A549 (cell line): ENCODE measurements around the gene CAMKV. TPM values are rescaled to one million over a fixed set of nuclear protein-coding genes. Genes with fewer than 3 reads are reported as not detected.

ENCODE experiments used
- ATAC-seq, 2 experiments: fragments of 200-7000 bp in 1 of 2; fragments of >200 bp in 1 of 2; cut with Nextera tagmentation in 1 of 2; cut with Tn5 transposase in 1 of 2; 3 replicates each; pipeline versions ENCODE4 v1.8.0 to v1.9.1; 2018 to 2020; ENCODE audit warnings: mild to moderate bottlenecking in 1 of 2, moderate library complexity in 1 of 2
- CTCF ChIA-PET: fragments of 300-600 bp; sonication (Branson Sonifier 250); formaldehyde crosslinking; extraction: SDS; loops from one replicate; lab custom pipeline; 2021; ENCODE audit warnings: antibody characterized with exemption, inconsistent platforms; lab: Yijun Ruan, JAX
- POLR2A ChIA-PET: fragments of 350-600 bp; formaldehyde crosslinking; extraction: SDS; loops from one replicate; lab custom pipeline; 2021; ENCODE audit warnings: antibody characterized with exemption, inconsistent platforms; lab: Yijun Ruan, JAX
- DNase-seq, 2 experiments: peaks; one replicate each; pipeline versions ENCODE4 v3.0.0 to v3.0.0-alpha.2; 2011 to 2016; ENCODE audit warnings: low read depth in 1 of 2, low spot score in 1 of 2
- FAIRE-seq: peaks from 2 replicates; lab custom pipeline; 2011; peaks lifted over from hg19 to GRCh38; lab: Jason Lieb, UNC
- H3K27ac ChIP-seq, 2 experiments: fragments of >200 bp; sonication (Bioruptor Twin); formaldehyde crosslinking; 3 replicates each; pipeline ENCODE4 v1.5.1; 2016 to 2017
- H3K4me1 ChIP-seq: fragments of >200 bp; sonication (Bioruptor Twin); formaldehyde crosslinking; 3 replicates; pipeline ENCODE4 v1.6.1; 2016
- H3K4me2 ChIP-seq: fragments of >200 bp; sonication (Bioruptor Twin); formaldehyde crosslinking; 3 replicates; pipeline ENCODE4 v1.6.1; 2016
- H3K4me3 ChIP-seq: fragments of >200 bp; sonication (Bioruptor Twin); formaldehyde crosslinking; 3 replicates; pipeline ENCODE4 v1.5.1; 2016
- H3K9me3 ChIP-seq: fragments of >200 bp; sonication (Bioruptor Twin); formaldehyde crosslinking; 3 replicates; pipeline ENCODE4 v1.6.1; 2016
- BCL3 ChIP-seq: fragments of >200 bp; sonication (Bioruptor Twin); formaldehyde crosslinking; IDR thresholded peaks from 3 replicates; pipeline ENCODE4 v1.6.1; 2016
- BHLHE40 ChIP-seq: IDR thresholded peaks from 2 replicates; pipeline ENCODE4 v1.6.1; 2012; ENCODE audit warnings: low read depth, low read length, inconsistent platforms
- CBX8 ChIP-seq: fragments of 200-600 bp; sonication (generic); IDR thresholded peaks from 2 replicates; pipeline ENCODE4 v1.6.1; 2016
- CHD4 ChIP-seq: fragments of 200-600 bp; sonication (generic); IDR thresholded peaks from 2 replicates; pipeline ENCODE4 v1.6.1; 2016; ENCODE audit warnings: antibody characterized with exemption, mild to moderate bottlenecking, borderline replicate concordance
- CTCF ChIP-seq: fragments of >200 bp; sonication (Bioruptor Twin); formaldehyde crosslinking; IDR thresholded peaks from 3 replicates; pipeline ENCODE4 v1.5.1; 2016
- E2F6 ChIP-seq: IDR thresholded peaks from 2 replicates; pipeline ENCODE4 v1.6.1; 2012; ENCODE audit warnings: low read depth, borderline replicate concordance
- EHF ChIP-seq: fragments of 250-450 bp; sonication (Bioruptor Pico); IDR thresholded peaks from 2 replicates; pipeline ENCODE4 v1.5.0; 2020; ENCODE audit warnings: mild to moderate bottlenecking
- FOSB ChIP-seq: fragments of 250-450 bp; sonication (Bioruptor Pico); IDR thresholded peaks from 2 replicates; pipeline ENCODE4 v1.5.0; 2020; ENCODE audit warnings: mild to moderate bottlenecking, moderate library complexity
- FOSL2 ChIP-seq, 2 experiments: fragments of 450-650 bp in 1 of 2; fragments of >200 bp in 1 of 2; sonication (Bioruptor Twin) in 1 of 2; formaldehyde crosslinking; IDR thresholded peaks; 2 replicates each; pipeline versions ENCODE4 v1.5.0 to v1.6.1; 2016 to 2020; ENCODE audit warnings: mild to moderate bottlenecking in 1 of 2, moderate library complexity in 1 of 2
- GATA3 ChIP-seq: IDR thresholded peaks from 2 replicates; pipeline ENCODE4 v1.6.1; 2012; ENCODE audit warnings: borderline replicate concordance
- HDAC2 ChIP-seq: fragments of 200-600 bp; sonication (generic); IDR thresholded peaks from 2 replicates; pipeline ENCODE4 v1.6.1; 2016
- JUN ChIP-seq, 2 experiments: fragments of >200 bp; sonication (Bioruptor Twin); formaldehyde crosslinking; IDR thresholded peaks; 2 replicates in 1 of 2; 3 replicates in 1 of 2; pipeline ENCODE4 v1.6.1; 2016 to 2017
- KDM1A ChIP-seq: fragments of 200-600 bp; sonication (generic); IDR thresholded peaks from 2 replicates; pipeline ENCODE4 v1.6.1; 2016; ENCODE audit warnings: low read depth, mild to moderate bottlenecking
- KDM5A ChIP-seq: fragments of 200-600 bp; sonication (generic); IDR thresholded peaks from 2 replicates; pipeline ENCODE4 v1.6.1; 2016; ENCODE audit warnings: antibody characterized with exemption, mild to moderate bottlenecking
- MAFK ChIP-seq: fragments of 450-650 bp; IDR thresholded peaks from 2 replicates; pipeline ENCODE4 v1.6.1; 2014; ENCODE audit not compliant: partially characterized antibody
- MYC ChIP-seq: IDR thresholded peaks from 2 replicates; pipeline ENCODE4 v1.6.1; 2012; ENCODE audit warnings: mild to moderate bottlenecking, inconsistent platforms, low read length, improper control_type of control experiment, borderline replicate concordance
- NPAS2 ChIP-seq: fragments of 250-450 bp; sonication (Bioruptor Pico); IDR thresholded peaks from 2 replicates; pipeline ENCODE4 v1.8.0; 2022; ENCODE audit warnings: mild to moderate bottlenecking, moderate library complexity, borderline replicate concordance
- NR3C1 ChIP-seq: fragments of >200 bp; sonication (Bioruptor Twin); formaldehyde crosslinking; IDR thresholded peaks from 3 replicates; pipeline ENCODE4 v1.6.1; 2017
- PHF8 ChIP-seq: fragments of 200-600 bp; sonication (generic); IDR thresholded peaks from 2 replicates; pipeline ENCODE4 v1.6.1; 2016; ENCODE audit warnings: low read depth, mild to moderate bottlenecking, antibody characterized with exemption, moderate library complexity, borderline replicate concordance
- POLR2A ChIP-seq: IDR thresholded peaks from 2 replicates; pipeline ENCODE4 v1.6.1; 2012; ENCODE audit warnings: mild to moderate bottlenecking, low read length
- RFX5 ChIP-seq: fragments of 450-650 bp; IDR thresholded peaks from 2 replicates; pipeline ENCODE4 v1.7.1; 2014; ENCODE audit warnings: antibody characterized with exemption, mild to moderate bottlenecking, moderate library complexity
- SMC3 ChIP-seq: fragments of >200 bp; sonication (Bioruptor Twin); formaldehyde crosslinking; IDR thresholded peaks from 3 replicates; pipeline ENCODE4 v1.6.1; 2018; ENCODE audit warnings: inconsistent platforms
- TP53 ChIP-seq: fragments of 250-450 bp; sonication (Bioruptor Pico); IDR thresholded peaks from 2 replicates; pipeline ENCODE4 v1.5.0; 2021; ENCODE audit warnings: mild to moderate bottlenecking, moderate library complexity
- ZFP36 ChIP-seq: fragments of 450-650 bp; IDR thresholded peaks from 2 replicates; pipeline ENCODE4 v1.6.1; 2014; ENCODE audit warnings: borderline replicate concordance; ENCODE audit not compliant: partially characterized antibody
- ZNF302 ChIP-seq: fragments of 250-450 bp; sonication (Bioruptor Pico); IDR thresholded peaks from 2 replicates; pipeline ENCODE4 v1.9.0; 2021; ENCODE audit warnings: inconsistent platforms, mild to moderate bottlenecking, moderate library complexity
- WGBS: methylation state at CpG from one replicate; pipeline ENCODE4 v1.1.6; 2017; ENCODE audit errors: missing lambda C conversion rate; 5-methylcytosine and 5-hydroxymethylcytosine counted together
- polyA plus RNA-seq, 4 experiments: library from polyadenylated mRNA; depleted of rRNA in 3 of 4; stranded (reverse); fragments of >200 nt; fragmentation: RNase III in 1 of 4; extraction: RNeasy Plus Mini Kit Qiagen cat#74134 plus additional on column Dnase treatment in 1 of 4; gene quantifications; 2 replicates in 3 of 4; 3 replicates in 1 of 4; pipeline ENCODE4 v1.2.3, GENCODE V29; 2011 to 2017

CAMKV gene
- polyA plus RNA-seq, 2 of the 4 experiments (the other 2 are of a cell fraction): 0.31 to 0.46 TPM

GRCh38 chr3:49877716-49878115 is 8.0 kb upstream of the CAMKV start:
- FAIRE-seq: no peak
- Histone ChIP-seq H3K27ac (no peak overlapping the region), H3K4me1 (no peaks in the 10 kb centered on the region), H3K9me3 (no peaks in the 10 kb centered on the region), H3K4me2 (no peak overlapping the region), H3K4me3 (no peak overlapping the region)
- ChIA-PET CTCF (interaction anchor here (1.3 to 4.5 kb wide), 3 partner anchors 28 to 338 kb away, joined by 3 to 23 read pairs (median 7); no protein-coding TSS in a partner anchor), POLR2A (no interaction called here)
- ATAC-seq: no peak
- 89% methylated on average over 2 of the region's 2 CpGs for WGBS
- TF ChIP-seq KDM1A (no peak), CHD4 (no peak), ZNF302 (CRISPR knock-in tag) (no peak), TP53 (CRISPR knock-in tag) (no peak), NR3C1 (no peak), BCL3 (no peak), NPAS2 (CRISPR knock-in tag) (no peak), MYC (no peak), E2F6 (no peak), CBX8 (no peak), CTCF (no peak), JUN (IDR thresholded peaks at IDR 0.05) (no peak), PHF8 (no peak)
- DNase-seq: no peak

GRCh38 chr3:49876567-49876966 is 6.9 kb upstream of the CAMKV start:
- no peaks in the 10 kb centered on the region for H3K4me1 ChIP-seq
- H3K27ac ChIP-seq: no peak overlapping the region
- ChIA-PET POLR2A (no interaction called here), CTCF (interaction anchor here (1.4 to 4.5 kb wide), 2 partner anchors 9 to 37 kb away, joined by 4 to 23 read pairs; no protein-coding TSS in a partner anchor)
- 58% methylated on average over 2 of the region's 5 CpGs for WGBS
- DNase-seq (no peak), ATAC-seq (no peak), FAIRE-seq (no peak)
- TF ChIP-seq KDM5A (no peak), EHF (CRISPR knock-in tag) (no peak), HDAC2 (no peak), FOSB (CRISPR knock-in tag) (no peak), BHLHE40 (no peak), CBX8 (no peak), GATA3 (no peak), RFX5 (no peak), POLR2A (no peak), NR3C1 (no peak), MAFK (no peak), ZFP36 (no peak), FOSL2 (IDR thresholded peaks at IDR 0.05) (no peak), FOSL2 (CRISPR knock-in tag; IDR thresholded peaks at IDR 0.05) (no peak), SMC3 (no peak)
- H3K4me2 ChIP-seq: no peak overlapping the region
- H3K9me3 ChIP-seq: no peaks in the 10 kb centered on the region
- no peak overlapping the region for H3K4me3 ChIP-seq
